NCI-H69 (cell line): ENCODE data around the gene SLC25A39.

Experiments used
- DNase-seq: peaks from one replicate; lab custom pipeline; 2025; lab: John Stamatoyannopoulos, UW

SLC25A39 gene

DNA sequence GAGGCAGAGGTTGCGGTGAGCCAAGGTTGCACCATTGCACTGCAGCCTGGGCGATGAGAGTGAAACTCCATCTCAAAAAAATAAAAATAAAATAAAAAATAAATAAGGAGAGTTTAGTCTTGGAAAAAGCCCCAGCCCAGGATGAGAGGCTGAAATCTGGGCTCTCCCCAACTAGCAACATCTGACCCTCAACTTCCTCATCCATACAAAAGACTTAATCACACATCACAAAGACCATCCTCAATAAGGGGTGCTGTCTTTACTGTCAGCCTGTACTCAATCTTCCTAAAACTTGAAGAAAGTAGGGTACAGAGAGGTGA is 45.3 kb downstream of the SLC25A39 start:
- no peak for DNase-seq

DNA sequence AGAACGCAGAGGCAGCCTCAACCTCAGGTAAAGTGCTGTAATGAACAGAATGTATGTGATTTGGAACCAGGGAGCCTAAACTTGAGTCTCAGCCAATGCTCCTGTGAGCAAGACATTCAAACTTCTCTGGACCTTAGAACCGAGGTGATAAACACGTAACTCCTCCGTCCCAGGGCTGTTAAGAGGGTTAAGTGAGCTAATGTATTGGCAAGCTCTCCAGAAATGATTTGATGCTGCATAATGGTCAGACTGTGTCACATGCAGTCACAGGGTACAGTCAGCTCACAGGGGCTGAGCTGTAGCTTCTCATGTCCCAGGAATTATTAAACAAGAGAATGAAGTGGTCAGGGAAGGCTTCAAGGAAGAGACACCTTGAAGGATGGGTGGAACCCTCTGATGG is 46.6 kb downstream of the SLC25A39 start:
- no peak for DNase-seq

DNA sequence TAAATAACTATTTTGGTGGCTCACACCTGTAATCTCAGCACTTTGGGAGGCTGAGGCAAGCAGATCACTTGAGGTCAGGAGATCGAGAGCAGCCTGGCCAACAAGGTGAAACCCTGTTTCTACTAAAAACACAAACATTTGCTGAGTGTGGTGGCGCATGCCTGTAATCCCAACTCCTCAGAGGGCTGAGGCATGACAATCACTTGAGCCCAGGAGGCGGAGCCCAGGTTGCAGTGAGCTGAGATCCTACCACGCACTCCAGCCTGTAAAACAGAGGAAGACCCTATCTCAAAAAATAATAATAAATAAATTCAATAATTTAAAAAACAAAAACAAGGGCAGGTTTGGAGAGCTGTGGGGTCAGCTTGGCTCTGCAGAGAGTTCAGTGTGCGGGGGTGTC is 51.0 kb downstream of the SLC25A39 start:
- DNase-seq = no peak

DNA sequence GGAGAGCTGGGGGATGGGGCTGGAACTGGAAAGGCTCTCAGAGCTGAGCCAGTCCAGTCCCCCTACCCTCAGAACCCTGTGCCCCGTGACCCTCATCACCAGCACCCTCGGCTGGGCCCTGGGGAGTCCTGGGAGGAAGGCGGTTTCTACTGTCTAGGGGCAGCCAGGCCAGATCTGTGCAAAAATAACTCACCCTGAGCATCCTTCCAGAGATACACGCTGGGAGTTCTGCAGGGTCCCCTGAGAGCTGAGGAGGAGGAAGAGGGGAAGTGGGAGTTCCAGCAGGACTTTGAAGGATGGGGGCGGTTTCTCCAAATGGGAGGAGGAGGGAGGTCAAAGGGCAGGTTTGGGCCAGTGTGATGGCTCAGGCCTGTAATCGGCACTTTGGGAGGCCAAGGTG is 51.7 kb downstream of the SLC25A39 start:
- DNase-seq = no peak

DNA sequence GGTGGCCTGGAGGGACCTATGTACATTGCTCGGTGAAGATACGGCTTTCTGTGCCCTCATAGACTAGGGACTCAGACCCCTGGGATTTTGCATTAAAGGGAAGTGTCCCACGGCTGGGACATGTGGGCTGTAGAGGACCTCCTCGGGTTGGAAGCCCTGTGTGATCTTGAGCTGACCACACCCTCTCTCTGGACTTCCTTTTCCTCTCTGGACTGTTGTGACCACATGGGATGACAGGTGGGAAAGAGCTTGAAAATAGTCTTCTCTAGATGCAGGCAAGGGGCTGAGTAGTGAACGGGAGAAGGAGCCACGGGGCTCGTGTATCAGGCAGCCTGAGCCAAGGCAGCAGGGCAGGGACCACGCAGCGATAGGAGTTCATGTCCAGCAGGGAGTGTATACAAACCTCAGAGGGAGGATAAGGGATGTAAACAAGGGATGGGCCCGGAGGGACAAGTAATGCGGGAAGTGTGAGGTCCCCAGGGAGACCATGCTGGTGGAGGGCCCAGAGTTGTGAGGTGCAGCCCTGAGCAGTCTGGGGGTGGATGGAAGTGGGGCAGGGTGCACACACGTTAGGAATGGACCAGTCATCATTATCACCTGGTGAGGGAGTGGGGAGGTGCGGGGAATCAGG is 52.2 kb downstream of the SLC25A39 start:
- DNase-seq = peak; percentile 67
